ENCODE measurements around the gene BACH2.
"Not testable (repeated sequence)": the region's sequence is repeated elsewhere in the genome, so short reads cannot be mapped to it uniquely, and the experiment has no call there.

BACH2 gene

DNA sequence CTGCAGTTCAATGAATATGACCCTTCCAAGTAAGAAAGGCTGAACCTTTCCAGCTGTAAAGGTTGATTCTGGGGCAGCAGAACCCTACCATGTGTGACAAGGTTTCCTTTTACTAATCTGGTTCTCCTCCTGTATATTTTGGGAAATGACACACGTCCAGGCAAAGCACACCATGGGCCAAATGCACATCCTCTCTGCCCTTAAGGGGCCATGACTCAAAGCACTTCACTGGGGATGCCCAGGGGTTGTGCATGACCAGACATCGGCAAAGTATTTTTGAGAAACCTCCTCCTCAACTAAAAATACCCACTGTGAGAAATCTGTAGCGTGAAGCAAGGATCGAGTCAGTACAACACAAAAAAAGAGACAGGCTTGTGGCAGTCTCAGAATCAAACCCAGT, 174.7 kb downstream of the BACH2 start:
- no peak for TF ChIP-seq TAF1 (IDR thresholded peaks at IDR 0.05; ENCODE audit: borderline replicate concordance, low read depth, low read length)
- no peak for TF ChIP-seq POLR2AphosphoS5 (IDR thresholded peaks at IDR 0.05; ENCODE audit: low read depth, low read length)
- no peak for FAIRE-seq
- DNase-seq (ENCODE audit: insufficient read length) = no peak

DNA sequence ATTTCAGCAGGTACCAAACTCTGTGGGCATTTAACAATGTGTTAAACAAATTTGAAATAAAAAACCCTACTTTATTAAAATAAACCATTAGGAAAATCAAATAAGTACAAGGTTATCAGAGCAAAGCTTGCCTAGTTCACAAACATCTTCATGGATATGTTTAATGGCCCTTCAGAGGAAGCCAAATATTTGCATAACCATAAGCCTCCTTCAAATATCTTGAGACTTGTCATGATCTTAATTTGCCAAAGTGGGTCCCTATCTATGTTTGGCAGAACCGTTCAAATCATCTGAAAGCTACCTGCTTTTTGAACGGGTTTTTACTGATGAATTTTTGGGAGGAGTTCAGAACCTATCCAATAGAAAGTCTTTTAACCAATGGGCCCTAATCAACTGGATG, 176.3 kb downstream of the BACH2 start:
- DNase-seq (ENCODE audit: insufficient read length) (no peak), FAIRE-seq (no peak)
- no peak for TF ChIP-seq POLR2AphosphoS5 (IDR thresholded peaks at IDR 0.05; ENCODE audit: low read depth, low read length)
- no peak for TF ChIP-seq POLR2A (IDR thresholded peaks at IDR 0.05; ENCODE audit: low read depth, low read length)
- no peak for TF ChIP-seq TAF1 (IDR thresholded peaks at IDR 0.05; ENCODE audit: borderline replicate concordance, low read depth, low read length)

DNA sequence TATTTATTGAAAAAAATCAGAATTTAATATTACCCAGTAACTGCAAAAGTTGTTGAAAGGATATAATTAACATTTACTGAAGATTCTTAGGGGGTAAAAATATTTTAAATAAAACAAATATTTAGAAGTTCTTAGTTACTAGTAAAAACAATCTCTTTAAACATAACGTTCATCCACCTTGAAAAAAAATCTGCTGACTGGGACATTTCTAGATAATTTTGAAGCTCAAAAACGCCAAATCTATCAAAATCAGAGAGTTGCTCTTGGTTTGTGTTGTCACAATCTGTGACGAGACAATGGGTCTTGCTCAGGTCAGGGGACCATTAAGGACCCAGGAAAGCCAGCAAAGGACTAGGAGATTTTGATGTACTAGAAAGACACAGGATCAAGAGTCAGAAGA, 177.0 kb downstream of the BACH2 start:
- DNase-seq (ENCODE audit: insufficient read length) (no peak), FAIRE-seq (no peak)
- TF ChIP-seq POLR2A (IDR thresholded peaks at IDR 0.05; ENCODE audit: low read depth, low read length) (no peak), TAF1 (IDR thresholded peaks at IDR 0.05; ENCODE audit: borderline replicate concordance, low read depth, low read length) (no peak), POLR2AphosphoS5 (IDR thresholded peaks at IDR 0.05; ENCODE audit: low read depth, low read length) (no peak)

DNA sequence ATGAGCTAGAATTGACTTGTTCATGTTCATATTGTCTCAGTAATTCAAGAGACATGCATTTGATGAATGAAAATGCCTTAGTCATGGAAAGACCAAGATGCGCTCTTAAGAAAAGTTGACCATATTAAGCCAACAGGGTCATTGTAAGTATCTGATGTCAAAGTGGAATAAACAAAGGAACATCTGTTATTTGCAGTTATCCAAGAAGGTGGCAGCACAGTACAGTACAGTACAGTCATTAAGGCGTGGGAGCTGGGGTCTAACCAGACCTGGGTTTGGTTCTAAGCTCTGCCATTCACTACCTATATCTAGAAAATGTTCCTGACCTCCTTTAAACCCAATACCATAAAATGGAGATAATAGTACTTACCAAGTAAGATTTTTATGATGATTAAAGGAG, 178.1 kb downstream of the BACH2 start:
- TF ChIP-seq POLR2A (IDR thresholded peaks at IDR 0.05; ENCODE audit: low read depth, low read length) (no peak), TAF1 (IDR thresholded peaks at IDR 0.05; ENCODE audit: borderline replicate concordance, low read depth, low read length) (no peak), POLR2AphosphoS5 (IDR thresholded peaks at IDR 0.05; ENCODE audit: low read depth, low read length) (no peak)
- FAIRE-seq (no peak), DNase-seq (ENCODE audit: insufficient read length) (no peak)

DNA sequence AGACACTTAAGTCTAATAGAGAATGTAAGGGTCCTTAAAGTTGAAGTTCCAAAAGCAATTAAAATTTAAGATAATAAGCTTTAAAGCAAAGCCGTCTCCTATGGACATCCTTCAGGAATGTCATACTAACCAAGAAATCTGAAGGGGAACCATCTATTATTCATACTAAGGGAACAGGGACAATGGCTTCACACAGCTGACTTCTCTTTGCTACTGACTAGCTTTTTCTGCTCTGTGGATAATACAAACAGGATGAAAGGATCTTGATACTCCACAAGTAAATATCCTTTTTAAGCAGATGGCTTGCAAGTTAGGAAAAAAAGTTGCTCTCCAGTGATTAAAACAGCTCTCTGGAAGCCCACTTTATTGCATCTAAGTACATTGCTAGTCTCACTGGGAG, 178.6 kb downstream of the BACH2 start:
- FAIRE-seq (no peak), DNase-seq (ENCODE audit: insufficient read length) (no peak)
- TF ChIP-seq POLR2A (IDR thresholded peaks at IDR 0.05; ENCODE audit: low read depth, low read length) = no peak
- no peak for TF ChIP-seq POLR2AphosphoS5 (IDR thresholded peaks at IDR 0.05; ENCODE audit: low read depth, low read length)
- no peak for TF ChIP-seq TAF1 (IDR thresholded peaks at IDR 0.05; ENCODE audit: borderline replicate concordance, low read depth, low read length)

DNA sequence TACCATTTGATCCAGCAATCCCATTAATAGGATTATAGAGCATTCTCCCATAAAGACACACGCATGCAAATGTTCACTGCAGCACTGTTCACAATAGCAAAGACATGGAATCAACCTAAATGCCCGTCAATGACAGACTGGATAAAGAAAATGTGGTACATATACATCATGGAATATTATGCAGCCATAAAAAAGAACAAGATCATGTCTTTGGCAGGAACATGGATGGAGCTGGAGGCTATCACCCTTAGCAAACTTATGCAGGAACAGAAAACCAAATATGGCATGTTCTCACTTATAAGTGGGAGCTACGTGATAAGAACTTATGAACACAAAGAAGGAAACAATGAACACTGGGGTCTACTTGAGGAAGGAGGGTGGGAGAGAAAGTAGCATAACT, 180.5 kb downstream of the BACH2 start:
- DNase-seq (ENCODE audit: insufficient read length); FAIRE-seq: not testable (repeated sequence)

DNA sequence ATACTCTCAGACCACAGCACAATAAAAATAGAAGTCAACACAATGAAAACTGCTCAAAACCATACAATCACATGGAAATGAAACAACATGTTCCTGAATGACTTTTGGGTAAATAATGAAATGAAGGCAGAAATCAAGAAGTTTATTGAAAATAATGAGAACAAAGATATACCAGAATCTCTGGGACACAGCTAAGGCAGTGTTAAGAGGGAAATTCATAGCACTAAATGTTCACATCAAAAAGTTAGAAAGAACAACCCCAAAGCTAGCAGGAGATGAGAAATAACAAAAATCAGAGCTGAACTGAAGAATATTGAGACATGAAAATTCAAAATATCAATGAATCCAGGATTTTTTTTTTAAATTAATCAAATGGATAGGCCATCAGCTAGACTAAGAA, 183.3 kb downstream of the BACH2 start:
- FAIRE-seq (no peak), DNase-seq (ENCODE audit: insufficient read length) (no peak)
- TF ChIP-seq TAF1 (IDR thresholded peaks at IDR 0.05; ENCODE audit: borderline replicate concordance, low read depth, low read length) (no peak), POLR2A (IDR thresholded peaks at IDR 0.05; ENCODE audit: low read depth, low read length) (no peak), POLR2AphosphoS5 (IDR thresholded peaks at IDR 0.05; ENCODE audit: low read depth, low read length) (no peak)

DNA sequence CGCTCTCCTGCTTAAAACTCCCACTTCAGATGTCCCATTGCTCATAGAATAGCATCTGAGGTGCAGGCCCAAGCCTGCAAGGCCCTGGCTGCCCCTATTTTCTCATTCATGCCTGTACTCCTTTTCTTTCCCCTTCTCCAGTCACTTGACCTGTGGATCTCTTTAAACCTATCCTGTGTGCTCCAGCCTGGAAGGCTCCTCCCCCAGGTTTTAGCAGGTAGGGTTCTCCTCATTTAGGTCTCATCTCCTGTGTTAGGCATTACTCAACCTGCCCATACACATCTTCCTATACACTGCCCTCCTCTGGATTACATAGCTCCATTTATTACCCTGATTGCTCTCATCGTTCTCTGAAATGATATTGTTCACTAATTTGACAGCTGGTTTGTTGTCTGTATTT, 185.3 kb downstream of the BACH2 start:
- FAIRE-seq (no peak), DNase-seq (ENCODE audit: insufficient read length) (no peak)
- TF ChIP-seq TAF1 (IDR thresholded peaks at IDR 0.05; ENCODE audit: borderline replicate concordance, low read depth, low read length) (no peak), POLR2A (IDR thresholded peaks at IDR 0.05; ENCODE audit: low read depth, low read length) (no peak), POLR2AphosphoS5 (IDR thresholded peaks at IDR 0.05; ENCODE audit: low read depth, low read length) (no peak)

DNA sequence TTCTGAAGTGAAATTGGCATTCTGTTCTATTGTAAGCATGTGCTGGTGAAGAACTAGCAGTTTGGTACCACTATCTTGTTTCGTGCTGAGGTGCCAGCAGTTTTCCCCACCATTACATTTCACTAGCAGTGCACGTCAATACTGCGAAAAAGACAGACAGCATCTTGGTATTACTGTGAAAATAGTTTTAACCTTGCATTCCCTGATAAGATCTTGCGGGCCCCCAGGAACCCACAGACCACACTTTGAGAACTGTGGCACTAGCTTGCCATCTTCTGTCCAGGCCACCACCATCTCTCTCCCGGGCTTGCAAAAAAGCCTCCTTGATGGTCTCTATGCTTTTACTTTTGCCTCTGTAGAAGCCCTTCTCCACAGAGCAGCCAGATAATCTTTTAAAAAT, 185.7 kb downstream of the BACH2 start:
- DNase-seq (ENCODE audit: insufficient read length) (no peak), FAIRE-seq (no peak)
- no peak for TF ChIP-seq POLR2AphosphoS5 (IDR thresholded peaks at IDR 0.05; ENCODE audit: low read depth, low read length)
- no peak for TF ChIP-seq TAF1 (IDR thresholded peaks at IDR 0.05; ENCODE audit: borderline replicate concordance, low read depth, low read length)
- no peak for TF ChIP-seq POLR2A (IDR thresholded peaks at IDR 0.05; ENCODE audit: low read depth, low read length)

DNA sequence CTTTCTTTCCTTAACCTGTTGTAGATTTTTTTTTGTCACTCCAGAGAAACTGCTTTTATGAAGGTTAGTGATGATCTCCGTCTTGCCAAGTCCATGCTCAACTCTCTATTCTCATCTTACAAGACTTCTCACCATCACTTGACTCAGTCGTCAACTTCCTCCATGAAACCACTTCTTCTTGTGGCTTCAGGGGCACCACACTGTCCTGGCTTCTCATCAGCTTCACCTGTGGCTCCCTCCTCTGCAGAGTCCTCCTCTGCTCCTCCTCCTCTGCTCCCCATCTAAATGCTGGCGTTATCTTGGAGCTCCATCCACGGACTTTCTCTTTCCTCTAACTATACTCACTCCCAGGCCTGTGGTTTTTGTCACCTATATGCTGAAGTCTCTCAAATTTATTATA, 187.5 kb downstream of the BACH2 start:
- TF ChIP-seq POLR2AphosphoS5 (IDR thresholded peaks at IDR 0.05; ENCODE audit: low read depth, low read length) (no peak), TAF1 (IDR thresholded peaks at IDR 0.05; ENCODE audit: borderline replicate concordance, low read depth, low read length) (no peak), POLR2A (IDR thresholded peaks at IDR 0.05; ENCODE audit: low read depth, low read length) (no peak)
- FAIRE-seq = no peak
- DNase-seq (ENCODE audit: insufficient read length) = no peak

DNA sequence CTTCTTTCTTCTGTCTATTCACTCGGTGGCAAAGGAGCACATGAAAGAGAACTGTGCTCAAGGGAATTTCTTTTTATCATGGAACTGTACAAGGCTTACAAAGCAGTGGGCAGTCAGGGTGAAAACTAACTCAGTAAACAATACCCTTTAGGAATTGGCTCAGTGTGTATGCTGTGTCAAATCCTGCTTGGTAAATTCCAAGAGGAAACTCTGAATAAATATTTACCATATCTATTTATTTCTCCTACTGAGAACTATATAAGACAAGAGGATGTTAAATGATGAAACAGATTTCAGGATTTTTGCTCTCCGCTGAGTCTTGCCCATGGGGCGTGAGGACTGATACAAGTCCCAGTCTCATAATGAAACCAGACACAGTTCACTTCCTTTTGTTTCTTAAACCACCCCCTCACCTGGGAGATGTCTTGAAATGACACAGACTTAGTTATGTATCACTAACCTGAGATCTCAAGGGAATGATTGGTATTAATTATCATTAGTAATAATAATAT, 188.8 kb downstream of the BACH2 start:
- FAIRE-seq = peak; percentile 42

DNA sequence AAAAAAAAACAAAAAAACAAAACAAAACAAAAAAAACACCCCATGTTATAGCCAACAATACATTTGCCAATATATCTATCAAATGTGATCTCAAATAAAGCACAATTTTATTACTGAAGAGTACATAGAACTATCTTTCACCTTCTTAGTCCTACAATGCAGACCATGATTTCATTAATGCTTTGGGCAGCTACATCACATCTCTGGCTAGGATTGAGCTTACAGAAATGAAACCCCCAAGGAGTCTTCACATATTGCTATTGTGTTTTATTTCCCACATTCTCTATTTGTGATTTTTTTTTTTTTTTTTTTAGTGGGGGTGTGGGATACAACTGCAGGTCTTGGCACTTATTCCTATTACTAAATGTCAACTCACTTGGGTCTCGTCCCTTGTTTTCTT, 189.3 kb downstream of the BACH2 start:
- no peak for TF ChIP-seq POLR2AphosphoS5 (IDR thresholded peaks at IDR 0.05; ENCODE audit: low read depth, low read length)
- TF ChIP-seq POLR2A (IDR thresholded peaks at IDR 0.05; ENCODE audit: low read depth, low read length) = no peak
- no peak for TF ChIP-seq TAF1 (IDR thresholded peaks at IDR 0.05; ENCODE audit: borderline replicate concordance, low read depth, low read length)
- no peak for FAIRE-seq
- DNase-seq (ENCODE audit: insufficient read length) = no peak

More for the DNA sequence above, 188.8 kb downstream of the BACH2 start:
- TF ChIP-seq POLR2AphosphoS5 (IDR thresholded peaks at IDR 0.05; ENCODE audit: low read depth, low read length) (no peak), TAF1 (IDR thresholded peaks at IDR 0.05; ENCODE audit: borderline replicate concordance, low read depth, low read length) (no peak), POLR2A (IDR thresholded peaks at IDR 0.05; ENCODE audit: low read depth, low read length) (no peak)
- DNase-seq (ENCODE audit: insufficient read length) = no peak

DNA sequence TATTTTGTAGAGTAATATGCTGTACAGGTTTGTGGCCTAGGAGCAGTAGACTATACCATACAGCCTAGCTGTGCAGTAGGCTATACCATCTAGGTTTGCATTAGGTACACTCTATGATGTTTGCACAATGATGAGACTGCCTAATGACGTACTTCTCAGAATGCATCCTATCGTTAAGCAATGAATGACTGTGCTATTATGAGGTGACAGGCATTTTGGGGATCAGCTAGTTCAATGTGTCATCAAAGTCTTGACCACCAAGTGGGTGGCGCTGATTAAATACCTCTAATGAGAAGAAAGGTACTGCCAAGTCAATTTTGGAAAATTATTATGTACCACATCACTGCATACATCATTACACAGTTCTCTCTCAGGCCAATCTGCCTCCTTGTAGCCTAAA, 190.2 kb downstream of the BACH2 start:
- DNase-seq (ENCODE audit: insufficient read length) = no peak
- no peak for FAIRE-seq
- TF ChIP-seq POLR2A (IDR thresholded peaks at IDR 0.05; ENCODE audit: low read depth, low read length) (no peak), TAF1 (IDR thresholded peaks at IDR 0.05; ENCODE audit: borderline replicate concordance, low read depth, low read length) (no peak), POLR2AphosphoS5 (IDR thresholded peaks at IDR 0.05; ENCODE audit: low read depth, low read length) (no peak)

All from GM12892 (cell line).